Medulla oblongata (tissue), 1 donor: ENCODE data around the gene TFAP2D.

ENCODE experiments used
- DNase-seq: peaks from one replicate; pipeline ENCODE4 v3.0.0-alpha.2; 2015; ENCODE audit errors: extremely low spot score

TFAP2D gene

GRCh38 chr6:50819466-50819903 is 106.2 kb downstream of the TFAP2D start:
- DNase-seq: no peak

- DNase-seq: no peak
These were observed 106.9 kb downstream of the TFAP2D start for GRCh38 chr6:50819904-50820868.

GRCh38 chr6:50820869-50821264 is 107.5 kb downstream of the TFAP2D start:
- no peak for DNase-seq

- no peak for DNase-seq
These were observed 108.2 kb downstream of the TFAP2D start for GRCh38 chr6:50821441-50822077.

- no peak for DNase-seq
These were observed 108.8 kb downstream of the TFAP2D start for GRCh38 chr6:50822078-50822476.
